C4-2B (cell line): Measurements from ENCODE around the gene OCIAD2.
"Not testable (repeated sequence)": the region's sequence is repeated elsewhere in the genome, so short reads cannot be mapped to it uniquely, and the experiment has no call there.

Experiments used
- H3K27ac ChIP-seq: fragments of 450-650 bp; 2 replicates; pipeline ENCODE4 v1.5.1; 2017
- CTCF ChIP-seq: fragments of 450-650 bp; conservative IDR thresholded peaks from 2 replicates; pipeline ENCODE4 v1.5.1; 2017; ENCODE audit warnings: mild to moderate bottlenecking
- ZFX ChIP-seq: fragments of 450-650 bp; IDR thresholded peaks from 2 replicates; pipeline ENCODE4 v1.6.1; 2017

The OCIAD2 gene

GRCh38 chr4:48924416-48924815 lies 17.8 kb upstream of the OCIAD2 start:
- H3K27ac ChIP-seq, result no peak overlapping the region
- TF ChIP-seq CTCF (no peak), ZFX (no peak)

- not testable (repeated sequence) for H3K27ac ChIP-seq
Observed at GRCh38 chr4:48923065-48923464, 16.5 kb upstream of the OCIAD2 start.

- TF ChIP-seq CTCF (no peak), ZFX (no peak)
- H3K27ac ChIP-seq, result no peak overlapping the region
Observed at GRCh38 chr4:48914311-48914710, 7.7 kb upstream of the OCIAD2 start.

GRCh38 chr4:48913346-48913745 lies 6.8 kb upstream of the OCIAD2 start:
- H3K27ac ChIP-seq, result no peak overlapping the region
- no peak for TF ChIP-seq CTCF
- TF ChIP-seq ZFX, result no peak

GRCh38 chr4:48912349-48912748 lies 5.8 kb upstream of the OCIAD2 start:
- no peak overlapping the region for H3K27ac ChIP-seq

GRCh38 chr4:48910511-48910910 lies 3.9 kb upstream of the OCIAD2 start:
- TF ChIP-seq ZFX, result no peak
- TF ChIP-seq CTCF, result no peak
- H3K27ac ChIP-seq, result no peak overlapping the region

More at GRCh38 chr4:48912349-48912748, 5.8 kb upstream of the OCIAD2 start:
- TF ChIP-seq CTCF (no peak), ZFX (no peak)

GRCh38 chr4:48909697-48910096 lies 3.1 kb upstream of the OCIAD2 start:
- no peak for TF ChIP-seq ZFX
- TF ChIP-seq CTCF, result no peak
- H3K27ac ChIP-seq, result no peak overlapping the region

GRCh38 chr4:48908687-48909086 lies 2.1 kb upstream of the OCIAD2 start:
- TF ChIP-seq ZFX (no peak), CTCF (no peak)
- H3K27ac ChIP-seq, result no peak overlapping the region
